IMR-90 (cell line): Measurements from ENCODE around the gene TCF3.

ENCODE experiments used
- MAZ ChIP-seq: IDR thresholded peaks from 2 replicates; pipeline ENCODE4 v1.6.1; 2012; ENCODE audit warnings: low read depth, mild to moderate bottlenecking, low read length, improper control_type of control experiment, moderate library complexity, borderline replicate concordance
- SMC3 ChIP-seq: fragments of 150-350 bp; IDR thresholded peaks from 2 replicates; pipeline ENCODE4 v1.6.1; 2016; ENCODE audit warnings: low read depth, mild to moderate bottlenecking, antibody characterized with exemption, low read length, moderate library complexity
- TF ChIP-seq, protein P1 (sequence below): conservative IDR thresholded peaks from 2 replicates; pipeline ENCODE4 v1.5.1; 2012; ENCODE audit warnings: mild to moderate bottlenecking, low read depth, low read length, improper control_type of control experiment

DNA sequence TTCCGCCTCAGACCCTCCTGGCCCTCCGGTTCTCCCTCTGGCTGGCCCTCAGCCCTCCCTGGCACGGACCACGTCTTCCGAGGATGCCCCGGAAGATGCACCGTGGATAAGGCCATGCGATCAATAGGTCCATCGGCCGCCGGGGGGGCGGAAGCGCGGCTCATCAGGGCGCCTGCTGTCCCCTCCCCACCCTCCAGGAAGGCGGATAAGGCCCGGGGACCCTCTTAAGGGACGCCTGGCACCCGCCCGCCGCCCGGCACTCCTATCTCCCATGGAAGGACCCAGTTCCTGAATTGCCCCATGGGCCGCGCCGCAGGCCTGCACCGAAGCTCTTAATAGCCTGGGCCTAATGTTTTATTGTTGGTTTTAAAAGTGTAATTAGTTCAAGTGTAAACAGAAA is 46.2 kb upstream of the TCF3 start:
- TF ChIP-seq, protein P1, sequence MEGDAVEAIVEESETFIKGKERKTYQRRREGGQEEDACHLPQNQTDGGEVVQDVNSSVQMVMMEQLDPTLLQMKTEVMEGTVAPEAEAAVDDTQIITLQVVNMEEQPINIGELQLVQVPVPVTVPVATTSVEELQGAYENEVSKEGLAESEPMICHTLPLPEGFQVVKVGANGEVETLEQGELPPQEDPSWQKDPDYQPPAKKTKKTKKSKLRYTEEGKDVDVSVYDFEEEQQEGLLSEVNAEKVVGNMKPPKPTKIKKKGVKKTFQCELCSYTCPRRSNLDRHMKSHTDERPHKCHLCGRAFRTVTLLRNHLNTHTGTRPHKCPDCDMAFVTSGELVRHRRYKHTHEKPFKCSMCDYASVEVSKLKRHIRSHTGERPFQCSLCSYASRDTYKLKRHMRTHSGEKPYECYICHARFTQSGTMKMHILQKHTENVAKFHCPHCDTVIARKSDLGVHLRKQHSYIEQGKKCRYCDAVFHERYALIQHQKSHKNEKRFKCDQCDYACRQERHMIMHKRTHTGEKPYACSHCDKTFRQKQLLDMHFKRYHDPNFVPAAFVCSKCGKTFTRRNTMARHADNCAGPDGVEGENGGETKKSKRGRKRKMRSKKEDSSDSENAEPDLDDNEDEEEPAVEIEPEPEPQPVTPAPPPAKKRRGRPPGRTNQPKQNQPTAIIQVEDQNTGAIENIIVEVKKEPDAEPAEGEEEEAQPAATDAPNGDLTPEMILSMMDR = no peak
- TF ChIP-seq MAZ (no peak), SMC3 (no peak)
